GM21576 (cell line): Measurements from ENCODE around the gene SPATA13.

ENCODE experiments used
- ATAC-seq: cut with Tn5 transposase; IDR thresholded peaks from one replicate; pipeline ENCODE4 v1.9.1; 2021; ENCODE audit warnings: mild to moderate bottlenecking, moderate library complexity; ENCODE audit not compliant: unreplicated experiment

Gene SPATA13

GRCh38 chr13:24138911-24139310 is 21.6 kb upstream of the SPATA13 start:
- ATAC-seq = no peak

DNA sequence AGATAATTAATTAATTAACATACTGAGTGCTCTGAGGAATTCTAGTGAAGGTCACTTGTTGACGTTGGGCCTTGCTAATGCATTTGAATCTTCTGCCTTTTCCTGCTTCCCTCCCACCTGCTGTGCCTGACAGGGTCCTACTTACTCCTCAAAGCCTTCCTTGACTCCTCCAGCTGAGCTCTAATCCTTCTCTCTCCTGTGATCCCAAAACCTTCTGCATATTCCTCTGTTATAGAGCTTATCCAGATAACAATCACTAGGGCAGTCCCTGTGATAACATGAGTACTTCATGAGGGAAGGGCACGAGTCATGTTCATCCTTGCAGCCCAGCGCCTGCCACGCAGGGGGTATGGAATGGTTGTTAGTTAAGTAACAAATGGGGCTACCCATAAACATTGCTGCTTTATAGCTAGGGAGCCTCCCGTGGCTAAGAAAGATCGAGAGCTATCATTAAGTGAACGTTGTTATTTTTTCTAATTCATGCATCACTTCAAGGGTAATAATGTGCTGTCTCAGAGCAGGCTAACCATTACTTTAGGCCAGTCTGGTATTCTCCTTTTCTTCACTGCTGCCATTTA is 19.1 kb upstream of the SPATA13 start:
- no peak for ATAC-seq

DNA sequence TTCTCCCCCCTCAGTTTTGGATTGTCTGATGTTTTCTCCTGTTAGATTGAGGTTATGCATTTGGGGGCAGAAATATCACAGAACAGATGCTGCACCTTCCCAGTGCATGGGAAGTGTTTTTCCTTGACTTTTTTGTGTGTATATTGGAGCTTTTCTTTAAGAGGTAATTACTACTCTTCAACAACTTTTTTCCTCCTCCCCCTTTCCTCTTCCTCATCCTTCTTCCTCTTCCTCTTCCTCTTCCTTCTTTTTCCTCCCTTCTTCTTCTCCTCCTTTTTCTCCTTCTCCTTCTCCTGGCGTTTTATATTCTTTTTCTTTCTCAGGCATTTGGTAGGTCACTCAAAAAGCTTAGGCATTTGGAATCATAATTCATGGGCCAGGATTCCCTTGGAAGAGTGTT is 18.1 kb upstream of the SPATA13 start:
- no peak for ATAC-seq

DNA sequence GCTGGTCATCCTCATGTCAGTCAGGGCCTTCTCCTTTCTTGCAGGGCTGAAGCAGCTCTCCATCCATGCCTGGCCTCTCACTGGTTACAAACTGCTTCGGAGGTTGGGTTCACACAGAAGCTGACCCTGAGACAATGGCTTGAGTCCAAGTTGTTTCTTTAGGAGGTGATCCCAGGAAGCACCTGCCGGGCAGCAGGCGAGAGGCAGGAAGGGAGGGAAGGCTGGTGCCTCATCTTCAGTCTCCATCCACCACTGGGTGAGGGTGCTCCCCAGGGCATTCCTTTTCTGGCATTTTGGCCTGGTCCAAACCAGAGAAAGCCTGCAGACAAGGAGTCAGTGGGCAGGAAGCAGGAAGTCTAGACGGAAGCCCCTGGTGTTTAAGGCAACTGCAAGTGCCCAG is 17.6 kb upstream of the SPATA13 start:
- ATAC-seq = no peak

GRCh38 chr13:24145240-24145639 is 15.3 kb upstream of the SPATA13 start:
- ATAC-seq = no peak

DNA sequence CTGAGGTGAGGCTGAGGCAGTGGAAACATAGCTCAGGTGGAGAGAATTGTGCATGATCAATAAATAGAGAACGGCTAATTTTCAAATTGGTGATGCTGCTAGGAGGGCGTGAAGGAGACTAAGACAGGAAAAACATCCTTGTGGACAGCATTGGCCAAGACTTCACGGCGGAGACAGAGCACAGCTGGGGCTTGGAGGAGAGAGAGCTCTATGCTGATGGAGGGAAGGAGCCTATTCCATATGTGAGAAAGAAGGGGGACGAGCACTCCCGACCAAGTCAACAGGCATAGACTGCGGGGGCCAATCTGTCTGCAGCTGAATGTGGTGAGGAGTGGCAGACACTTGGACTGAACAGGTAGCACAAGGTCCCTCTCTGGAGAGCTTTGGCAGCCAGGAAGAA is 14.8 kb upstream of the SPATA13 start:
- no peak for ATAC-seq

DNA sequence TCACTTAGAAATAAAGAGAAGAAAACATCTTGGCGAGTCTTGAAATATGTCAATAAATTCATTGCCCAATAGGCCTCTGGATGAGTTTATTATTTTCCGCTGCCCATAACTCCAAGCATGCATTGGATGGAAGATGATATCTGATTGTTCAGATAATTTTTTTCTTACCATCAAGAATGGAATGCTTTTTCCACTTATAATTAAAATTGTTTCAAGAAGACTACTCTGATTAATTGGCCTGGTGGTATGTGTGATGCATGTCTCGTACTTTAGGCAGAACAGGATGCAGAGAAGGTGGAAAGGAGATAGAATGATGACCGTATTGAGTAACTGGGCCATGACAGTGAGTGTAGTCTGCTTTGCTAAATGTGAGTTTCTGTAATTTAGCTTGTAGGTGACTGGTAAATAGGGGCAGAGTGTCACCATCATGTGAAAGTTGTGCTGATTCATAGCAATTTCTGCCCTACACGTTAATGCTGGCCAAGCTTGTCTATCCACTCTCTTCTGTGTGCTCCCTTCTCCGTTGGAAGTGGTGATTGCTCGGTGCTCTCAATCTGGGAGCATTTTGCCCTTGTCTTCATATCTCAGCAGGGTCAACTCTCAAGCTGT is 13.5 kb upstream of the SPATA13 start:
- no peak for ATAC-seq

DNA sequence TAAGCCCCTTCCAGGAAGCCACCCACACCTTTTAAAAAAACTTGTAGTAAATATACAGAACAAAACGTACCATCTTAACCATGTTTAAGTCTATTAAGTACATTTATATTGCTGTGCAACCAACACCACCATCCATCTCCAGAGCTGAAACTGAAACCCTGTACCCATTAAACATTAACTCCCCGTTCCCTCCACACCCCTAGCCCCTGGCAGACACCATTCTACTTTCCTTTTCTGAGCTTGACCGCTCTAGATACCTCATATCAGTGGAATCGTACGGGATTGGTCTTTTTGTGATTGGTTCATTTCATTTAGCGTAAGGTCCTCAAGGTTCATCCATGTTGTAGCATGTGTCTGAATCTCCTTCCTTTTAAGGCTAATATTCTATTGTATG is 13.0 kb upstream of the SPATA13 start:
- ATAC-seq = no peak

- no peak for ATAC-seq
Observed at GRCh38 chr13:24148414-24149235, 11.9 kb upstream of the SPATA13 start.

GRCh38 chr13:24149246-24150032 is 11.1 kb upstream of the SPATA13 start:
- ATAC-seq = no peak

DNA sequence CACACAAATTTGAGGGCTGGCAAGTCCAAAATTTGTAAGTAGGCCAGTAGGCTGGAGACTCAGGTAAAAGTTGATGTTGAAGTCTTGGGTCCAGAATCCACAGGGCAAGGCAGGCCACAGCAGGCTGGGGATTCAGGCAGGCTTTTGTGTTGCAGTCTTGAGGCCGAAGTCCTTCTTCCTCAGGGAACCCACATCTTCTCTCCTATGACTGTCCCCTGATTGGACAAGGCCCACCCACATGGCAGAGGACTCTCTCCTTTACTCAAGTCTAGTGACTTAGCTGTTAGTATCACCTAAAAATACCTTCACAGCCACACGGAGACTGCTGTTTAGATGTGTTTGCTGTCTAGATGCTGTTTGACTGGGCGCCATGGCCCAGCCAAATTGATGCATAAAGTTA is 9.9 kb upstream of the SPATA13 start:
- ATAC-seq = no peak

DNA sequence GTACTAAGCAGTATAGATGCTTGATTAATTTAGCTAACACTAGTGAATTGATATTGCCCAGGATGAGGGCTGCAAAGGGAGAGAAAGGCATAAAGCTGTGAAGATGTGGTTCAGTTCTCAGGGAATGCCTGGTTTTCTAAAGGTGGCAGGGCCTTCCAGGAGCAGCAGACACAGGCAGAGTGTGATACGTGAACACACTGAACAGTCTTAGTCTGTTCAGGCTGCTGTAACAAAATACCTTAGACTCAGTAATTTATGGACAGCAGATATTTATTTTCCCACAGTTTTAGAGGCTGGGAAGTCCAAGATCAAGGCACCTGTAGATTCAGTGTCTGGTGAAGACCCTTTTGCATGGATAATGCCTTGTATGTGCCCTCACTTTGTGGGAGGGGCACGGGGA is 8.7 kb upstream of the SPATA13 start:
- ATAC-seq = no peak

GRCh38 chr13:24152292-24153214 is 8.0 kb upstream of the SPATA13 start:
- no peak for ATAC-seq

DNA sequence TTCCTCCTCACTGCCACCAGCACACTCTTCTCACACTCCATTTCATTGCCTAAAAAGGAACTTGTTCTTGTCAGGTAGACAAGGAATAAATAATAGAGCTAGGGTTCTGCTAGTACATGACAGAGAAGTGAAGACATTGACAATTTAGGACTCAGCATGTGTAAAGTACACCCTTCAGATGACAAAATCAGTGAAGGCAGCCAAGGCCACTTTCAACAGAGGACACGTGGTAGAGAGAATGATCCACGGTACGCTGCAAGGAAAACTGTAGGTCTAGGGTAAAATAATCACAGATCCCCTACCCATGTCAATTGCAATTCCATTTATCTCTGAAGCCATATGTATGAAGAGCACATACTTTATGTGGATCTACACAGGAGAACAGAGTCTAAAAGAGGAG is 7.2 kb upstream of the SPATA13 start:
- no peak for ATAC-seq

GRCh38 chr13:24153979-24154701 is 6.4 kb upstream of the SPATA13 start:
- no peak for ATAC-seq

GRCh38 chr13:24159357-24159756 is 1.2 kb upstream of the SPATA13 start:
- ATAC-seq = no peak

DNA sequence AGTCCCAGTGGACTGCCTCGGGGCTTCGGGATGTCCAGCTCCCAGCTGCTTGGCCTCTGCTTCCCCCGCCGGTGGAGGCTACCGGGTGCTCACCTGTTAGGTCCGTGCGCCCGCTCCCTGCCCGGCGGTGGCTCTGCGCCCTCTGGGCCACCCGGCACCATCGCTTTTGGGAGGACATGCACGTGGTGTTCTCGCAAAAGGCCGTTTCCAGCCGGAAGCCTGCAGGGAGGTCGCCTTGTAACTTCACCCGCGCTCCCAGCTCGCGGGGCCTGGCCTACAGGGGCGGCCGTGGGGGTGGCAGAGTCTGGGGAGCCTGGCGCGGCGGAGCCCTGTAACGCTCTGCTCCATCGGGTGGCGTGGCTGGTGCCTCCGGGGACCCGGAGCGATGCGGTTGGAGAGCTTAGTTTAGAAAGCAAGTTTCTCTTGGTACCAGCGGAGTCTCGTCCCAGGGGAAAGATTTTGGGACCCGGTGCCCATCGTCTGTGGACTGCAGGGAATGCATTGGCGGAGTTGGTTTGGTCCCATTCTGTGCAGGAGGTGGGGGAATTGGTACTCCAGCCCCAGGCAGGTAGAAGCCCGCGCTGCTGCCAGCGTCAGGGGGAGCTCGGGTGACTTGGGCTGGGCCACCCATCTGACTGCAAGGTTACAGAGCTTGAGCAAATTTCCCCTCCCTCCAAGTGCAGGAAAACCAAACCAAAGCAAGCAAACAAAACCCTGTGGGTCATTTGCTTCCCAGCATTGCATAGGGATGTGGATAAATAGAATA is 673 bp downstream of the SPATA13 start:
- peak; percentile 27 for ATAC-seq

DNA sequence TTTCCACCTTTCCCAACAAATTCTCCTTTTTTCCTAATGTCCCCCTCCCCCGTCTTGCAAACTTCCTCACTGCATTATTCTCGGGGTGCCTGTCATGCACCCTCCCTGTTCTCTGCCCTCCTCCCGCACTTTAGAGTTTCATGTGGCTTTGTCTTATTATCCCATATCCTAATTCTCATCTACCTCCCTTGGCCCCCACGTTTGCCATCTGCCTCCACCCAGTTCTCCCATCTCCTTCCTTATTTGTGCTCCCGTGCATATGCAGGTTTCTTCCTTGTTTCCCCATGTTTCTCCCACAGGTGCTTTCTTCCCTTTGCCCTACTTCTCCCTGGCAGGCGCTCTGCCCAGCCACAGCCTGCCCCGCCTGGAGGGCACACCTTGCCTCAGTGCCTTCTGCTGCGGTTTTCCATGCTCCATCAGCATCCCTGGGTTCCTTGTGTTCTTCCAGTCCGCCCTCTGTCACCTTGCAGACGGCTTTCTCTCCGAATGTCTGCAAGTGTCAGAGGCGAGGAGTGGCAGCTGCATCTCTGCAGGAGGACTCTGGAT is 1.5 kb downstream of the SPATA13 start:
- ATAC-seq = no peak

DNA sequence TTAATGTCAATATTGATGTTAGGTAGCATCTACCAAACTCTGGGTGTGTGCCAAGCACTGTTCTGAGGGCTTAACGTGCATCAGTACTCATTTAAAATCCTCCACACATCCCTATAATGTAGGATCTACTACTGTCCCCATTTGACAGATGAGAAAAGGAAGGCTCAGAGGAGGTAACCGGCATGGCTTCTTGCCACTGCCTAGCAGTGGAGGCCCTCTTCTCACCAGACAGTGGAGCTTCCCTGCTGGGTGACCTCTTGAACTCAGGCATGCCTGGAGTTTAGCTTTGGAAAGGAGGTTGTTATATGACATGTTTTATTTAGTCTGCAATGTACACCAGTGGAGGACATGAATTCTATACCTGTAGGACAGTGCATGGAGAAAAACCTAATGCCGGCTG is 2.1 kb downstream of the SPATA13 start:
- no peak for ATAC-seq
